Measurements from ENCODE around the gene ZNF750.

ZNF750 gene

DNA sequence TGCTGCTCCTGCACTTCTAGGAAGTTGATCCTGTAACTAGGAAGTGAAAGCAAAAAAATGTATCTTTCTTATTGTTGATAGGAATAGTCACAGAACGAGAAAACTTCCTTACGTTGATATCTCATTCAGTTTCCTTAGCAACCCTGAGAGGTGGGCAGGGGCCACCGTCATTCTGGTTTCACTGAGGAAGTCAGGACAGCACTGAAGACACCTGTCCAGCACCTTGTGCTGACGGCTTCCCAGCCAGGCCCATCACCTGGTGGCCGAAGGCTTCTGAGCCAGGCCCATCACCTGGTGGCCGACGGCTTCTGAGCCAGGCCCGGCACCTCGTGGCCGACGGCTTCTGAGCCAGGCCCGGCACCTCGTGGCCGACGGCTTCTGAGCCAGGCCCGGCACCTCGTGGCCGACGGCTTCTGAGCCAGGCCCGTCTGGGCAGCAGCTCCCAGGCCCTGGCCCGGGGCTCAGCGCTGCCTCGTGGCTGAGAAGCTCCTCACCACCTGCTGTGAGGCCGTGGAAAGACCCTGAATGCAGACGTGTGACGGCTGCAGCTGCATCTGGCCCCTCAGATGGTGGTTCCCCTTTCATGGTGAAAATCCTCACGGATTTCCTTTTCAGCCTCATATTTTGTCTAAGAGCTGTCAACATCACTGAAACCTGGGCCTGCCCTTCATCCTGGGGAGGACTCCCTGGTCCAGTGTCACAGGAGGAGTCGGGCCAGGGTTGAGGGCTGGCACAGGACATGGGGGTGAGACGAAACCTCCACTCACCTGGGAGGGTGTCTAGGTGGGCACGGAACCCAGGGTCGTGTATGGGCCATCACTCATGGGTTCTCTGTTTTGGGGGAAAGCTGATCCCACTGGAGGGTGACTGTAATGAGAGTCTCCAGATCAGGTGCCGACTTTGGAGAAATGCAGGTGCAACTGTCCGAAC is 33.0 kb upstream of the ZNF750 start:
- DNase-seq (ENCODE audit: low spot score), result no peak

DNA sequence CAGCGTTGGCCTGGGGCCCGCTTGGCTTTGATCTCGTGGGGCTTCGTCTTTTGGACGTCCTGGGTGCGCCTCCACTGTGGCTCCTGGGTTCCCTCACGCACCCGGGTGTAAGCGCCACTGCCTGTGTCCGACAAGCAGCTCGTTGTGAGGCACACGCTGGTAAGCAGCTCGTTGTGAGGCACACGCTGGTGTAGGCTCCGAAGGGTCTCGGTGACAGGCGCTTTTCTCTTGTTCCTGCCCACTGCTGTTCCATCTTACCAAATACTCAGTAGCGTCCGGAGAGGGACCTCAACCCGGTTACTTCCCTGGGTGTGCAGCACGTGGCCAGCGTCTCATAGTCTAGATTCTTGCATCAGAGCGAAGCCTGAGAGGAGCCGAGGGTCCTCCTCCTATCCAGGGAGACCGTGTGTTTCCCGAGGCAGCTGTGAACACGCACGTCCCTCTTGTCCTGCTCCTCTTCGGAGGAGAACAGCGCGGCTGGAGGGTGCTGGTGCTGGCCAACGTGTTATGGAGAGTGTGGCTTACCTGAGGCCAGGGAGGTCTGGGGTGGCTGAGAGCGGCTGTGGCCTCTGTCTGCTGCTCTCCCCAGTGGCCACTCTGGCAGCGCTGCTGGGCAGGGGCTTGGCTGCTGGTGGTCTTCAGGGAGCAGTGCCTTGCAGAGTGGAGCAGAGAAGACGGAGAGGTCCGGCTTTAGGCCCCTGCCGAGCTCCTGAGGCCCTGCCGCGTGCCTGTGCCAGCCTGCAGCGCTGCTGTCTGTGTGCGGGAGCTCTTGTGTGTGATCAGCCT is 32.1 kb upstream of the ZNF750 start:
- DNase-seq (ENCODE audit: low spot score), result no peak

DNA sequence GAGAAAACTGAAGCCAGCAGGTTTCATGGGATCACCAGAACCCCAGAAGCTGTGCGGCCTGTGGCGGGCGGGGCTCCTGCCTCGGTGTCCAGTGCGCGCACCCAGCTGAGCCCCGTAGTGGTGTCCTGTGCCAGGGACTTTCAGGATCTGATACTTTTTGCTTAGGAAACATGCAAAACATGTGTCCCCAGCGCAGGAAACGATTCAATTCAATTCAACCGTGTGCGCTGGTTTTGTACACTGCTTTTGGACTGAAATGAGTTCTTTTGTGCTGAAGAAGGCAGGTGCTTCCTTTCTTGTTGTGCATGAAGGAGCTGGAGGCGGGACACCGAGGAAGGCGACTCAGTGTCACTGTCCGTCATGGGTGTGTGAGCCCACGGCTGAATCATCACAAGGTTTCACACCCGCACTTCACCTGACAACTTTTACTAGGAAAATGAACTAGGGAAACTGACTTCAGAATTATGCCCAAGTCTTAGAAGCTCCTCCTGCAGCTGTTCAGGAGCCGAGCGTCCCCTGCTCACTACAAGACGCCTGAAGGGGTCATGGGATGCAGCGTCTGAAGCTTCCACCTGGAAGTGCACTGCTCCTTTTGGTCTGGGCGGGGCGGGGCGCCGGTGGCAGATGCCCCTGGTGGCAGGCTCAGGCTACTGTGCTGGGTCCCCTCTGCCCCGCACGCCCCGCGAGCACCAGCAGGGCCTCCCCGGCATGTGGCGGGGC is 31.4 kb upstream of the ZNF750 start:
- DNase-seq (ENCODE audit: low spot score), result no peak

DNA sequence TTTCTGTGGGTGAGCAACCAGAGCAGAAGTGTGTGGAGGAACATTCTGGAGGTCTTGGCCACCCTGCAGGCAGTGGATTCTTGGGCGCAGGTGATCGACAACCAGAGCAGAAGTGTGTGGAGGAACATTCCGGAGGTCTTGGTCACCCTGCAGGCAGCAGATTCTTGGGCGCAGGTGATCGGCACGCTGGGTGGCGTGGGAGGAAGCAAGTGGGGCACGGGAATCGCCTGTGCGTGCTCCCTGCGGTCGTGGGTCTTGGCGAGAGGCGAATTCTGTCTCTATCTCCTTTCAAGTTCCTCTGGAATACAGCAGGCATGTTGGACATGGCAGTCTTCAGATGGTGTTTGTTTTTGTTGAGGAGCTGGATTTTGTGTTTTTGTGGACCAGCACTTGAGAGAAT is 30.7 kb upstream of the ZNF750 start:
- no peak for DNase-seq (ENCODE audit: low spot score)

GRCh38 chr17:82870091-82870491 is 30.3 kb upstream of the ZNF750 start:
- no peak for DNase-seq (ENCODE audit: low spot score)

GRCh38 chr17:82869536-82869935 is 29.7 kb upstream of the ZNF750 start:
- DNase-seq (ENCODE audit: low spot score), result no peak

GRCh38 chr17:82868715-82869131 is 28.9 kb upstream of the ZNF750 start:
- DNase-seq (ENCODE audit: low spot score), result no peak

DNA sequence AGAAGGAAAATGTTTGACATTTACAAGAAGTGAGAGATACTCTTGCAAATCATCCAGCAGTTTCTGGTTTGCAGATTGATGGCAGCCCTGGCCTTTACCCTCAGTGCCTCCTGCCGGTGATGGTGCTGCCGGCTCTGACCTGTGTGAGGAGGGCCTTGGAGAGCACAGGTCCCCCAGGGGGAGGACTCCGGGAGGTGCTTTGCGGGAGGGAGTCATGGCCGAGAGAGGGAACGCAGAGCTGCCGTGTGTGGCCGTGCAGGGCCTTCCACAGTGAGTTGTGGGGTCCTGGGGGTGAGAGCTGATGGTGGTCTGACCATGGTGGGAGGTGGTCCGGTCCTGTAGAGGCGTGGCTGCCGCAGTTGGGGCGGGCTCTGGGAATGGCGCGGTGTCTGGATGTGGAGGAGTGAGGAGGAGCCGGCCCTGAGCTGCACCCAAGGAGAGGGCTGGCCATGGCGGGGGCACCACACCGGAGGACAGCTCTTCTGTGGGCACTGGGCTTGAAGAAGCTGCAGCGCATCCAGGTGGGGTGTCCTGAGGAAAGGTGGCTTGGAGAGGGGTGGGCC is 28.0 kb upstream of the ZNF750 start:
- no peak for DNase-seq (ENCODE audit: low spot score)

DNA sequence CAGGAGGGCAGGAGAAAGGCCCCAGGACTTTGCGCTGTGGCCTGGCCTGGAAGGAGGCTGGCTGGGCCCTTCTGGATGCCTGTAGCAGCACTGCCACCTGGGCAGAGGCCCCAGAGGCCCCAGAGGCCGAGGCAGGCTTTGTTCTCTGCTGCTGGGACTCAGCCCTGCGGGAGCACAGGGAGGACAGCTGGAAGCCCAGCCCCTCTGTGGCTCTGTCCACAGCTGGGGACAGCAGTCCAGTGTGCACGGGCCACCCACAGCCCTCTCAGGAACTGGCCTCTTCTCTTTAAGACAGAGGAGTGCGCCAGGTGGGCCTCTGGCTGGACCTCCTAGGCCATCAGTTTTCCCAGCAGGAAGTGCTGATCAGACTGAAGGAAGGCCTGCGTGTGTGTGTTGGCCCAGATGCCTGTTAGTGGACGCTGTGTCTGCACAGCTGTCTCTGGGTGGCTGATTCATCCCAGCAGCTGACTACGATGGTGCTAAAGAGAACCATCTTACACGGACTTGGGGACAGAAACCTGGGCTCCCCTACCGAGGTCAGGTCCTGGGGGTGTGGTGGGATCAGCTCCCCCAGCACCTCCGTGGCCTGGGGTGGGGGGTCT is 26.9 kb upstream of the ZNF750 start:
- DNase-seq (ENCODE audit: low spot score), result no peak

DNA sequence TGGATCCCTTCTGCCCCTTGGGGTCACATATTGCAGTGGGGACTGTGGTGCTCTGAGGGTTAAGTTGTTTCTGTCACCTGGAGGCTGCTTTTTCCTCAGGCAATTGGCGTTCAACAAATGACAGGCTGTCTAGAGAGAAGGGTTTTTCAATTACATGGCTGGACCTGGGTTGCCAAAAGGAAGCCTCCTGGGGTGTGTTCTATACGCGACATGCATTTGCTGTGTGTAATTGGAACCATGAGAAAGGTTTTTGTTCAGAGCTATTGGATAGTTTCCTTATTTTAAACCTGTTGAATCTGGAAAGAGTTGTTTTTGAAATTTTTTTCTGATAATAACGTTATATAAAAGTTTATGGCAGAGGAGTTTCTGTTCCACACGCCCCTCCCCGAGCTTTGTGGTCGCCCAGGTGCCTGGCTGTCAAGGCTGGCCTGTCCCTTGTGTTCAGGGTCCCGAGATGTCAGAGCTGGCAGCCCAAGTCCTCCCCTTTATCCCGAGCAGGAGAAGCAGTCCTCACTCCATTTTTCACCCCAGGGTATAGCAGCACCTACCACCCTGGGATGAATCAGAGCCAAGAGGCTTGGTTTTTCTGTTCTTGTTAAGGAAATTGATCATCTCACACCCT is 26.1 kb upstream of the ZNF750 start:
- no peak for DNase-seq (ENCODE audit: low spot score)

DNA sequence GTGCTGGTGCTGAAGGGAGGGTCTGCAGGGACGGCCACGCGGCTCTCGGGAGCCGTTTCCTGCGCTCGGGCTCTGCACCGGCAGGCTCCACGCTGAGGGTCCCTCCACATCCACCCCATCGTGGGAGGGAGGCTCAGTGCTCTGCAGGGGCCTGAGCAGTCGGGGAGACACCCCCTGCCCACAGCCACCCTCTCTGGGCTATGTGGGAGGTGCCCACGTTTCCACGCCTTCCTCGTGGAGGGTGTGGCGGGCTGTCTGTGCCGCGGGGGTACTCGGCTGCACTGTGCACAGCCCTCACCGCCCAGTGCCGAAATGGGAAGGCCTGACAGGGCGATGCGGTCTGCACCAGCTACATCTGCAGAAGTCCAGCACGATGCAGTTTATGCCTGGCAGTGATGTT is 25.5 kb upstream of the ZNF750 start:
- no peak for DNase-seq (ENCODE audit: low spot score)

GRCh38 chr17:82864713-82865248 is 25.0 kb upstream of the ZNF750 start:
- no peak for DNase-seq (ENCODE audit: low spot score)

- no peak for DNase-seq (ENCODE audit: low spot score)
These were observed 24.3 kb upstream of the ZNF750 start for GRCh38 chr17:82863941-82864712.

DNA sequence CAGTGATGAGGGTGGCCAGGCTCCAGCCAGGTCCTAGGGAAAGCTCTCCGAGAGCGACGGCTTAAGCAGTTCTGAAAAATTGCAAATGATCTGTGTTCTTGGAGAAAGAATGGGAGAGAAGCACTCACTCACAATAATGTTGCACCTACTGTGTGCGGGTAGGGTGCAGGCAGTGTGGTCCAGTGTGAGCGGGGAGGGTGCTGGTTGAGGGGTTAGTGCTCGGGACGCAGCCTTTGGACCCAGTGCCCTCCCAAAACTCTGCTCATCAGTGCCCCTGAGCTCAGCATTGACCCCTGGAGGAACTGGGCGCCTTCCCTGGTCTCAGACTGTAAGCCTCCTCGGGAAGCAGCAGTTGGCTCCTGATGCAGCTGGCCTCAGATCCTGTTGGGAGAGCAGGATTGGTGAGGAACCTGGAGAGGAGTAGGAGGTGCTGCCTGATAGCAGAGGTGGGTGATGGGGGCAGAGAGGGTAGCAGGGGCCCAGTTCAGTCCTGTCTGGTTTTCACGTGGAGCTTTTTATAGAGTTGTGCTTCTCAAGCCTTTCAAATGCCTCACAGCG is 23.6 kb upstream of the ZNF750 start:
- DNase-seq (ENCODE audit: low spot score), result no peak

DNA sequence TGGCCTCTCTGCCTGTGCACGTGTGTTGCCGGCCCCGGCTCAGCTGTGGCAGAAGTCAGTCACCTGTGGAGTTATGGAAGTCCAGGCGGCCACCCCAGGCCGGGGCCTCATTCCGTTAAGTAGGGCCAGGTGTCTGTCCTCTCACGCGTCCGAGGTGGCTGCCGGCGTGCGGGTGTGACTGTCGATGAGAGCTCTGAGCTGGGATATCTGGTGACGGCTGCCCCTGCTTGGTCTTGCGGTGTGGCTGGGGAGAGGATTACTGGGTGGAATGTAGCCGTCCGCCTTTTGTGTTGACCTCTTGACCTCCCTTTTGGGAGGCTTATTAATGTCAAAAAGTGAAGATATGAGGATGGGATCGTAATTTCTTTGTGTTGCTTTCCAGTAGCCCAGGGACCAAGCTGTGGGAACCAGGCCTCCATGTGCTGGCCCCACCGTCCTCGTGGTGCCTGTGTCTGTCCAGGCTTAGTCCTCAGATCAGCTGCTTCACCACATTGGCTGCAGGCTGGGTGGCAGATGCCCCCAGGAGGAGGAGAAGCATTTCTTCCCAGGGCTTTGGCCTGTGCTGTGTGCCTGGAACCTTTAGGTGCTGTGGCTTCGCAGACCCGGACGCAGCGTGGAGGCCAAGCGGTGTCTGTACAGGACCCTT is 23.0 kb upstream of the ZNF750 start:
- no peak for DNase-seq (ENCODE audit: low spot score)

GRCh38 chr17:82862191-82862590 is 22.4 kb upstream of the ZNF750 start:
- DNase-seq (ENCODE audit: low spot score), result no peak

- no peak for DNase-seq (ENCODE audit: low spot score)
These were observed 21.6 kb upstream of the ZNF750 start for GRCh38 chr17:82861393-82861775.

- no peak for DNase-seq (ENCODE audit: low spot score)
These were observed 21.0 kb upstream of the ZNF750 start for GRCh38 chr17:82860606-82861392.

All from pons (tissue), 1 donor.